Stimulated activated CD4-positive, alpha-beta T cell treated with anti-CD3 and anti-CD28 coated beads, TNF-alpha, amount 100 ng/mL, for 4 hours (primary cell): ENCODE measurements around the gene PLCB1.
"Not testable (repeated sequence)": the region's sequence is repeated elsewhere in the genome, so short reads cannot be mapped to it uniquely, and the experiment has no call there.

Experiments
- DNase-seq, 3 experiments: peaks; one replicate each; pipeline ENCODE4 v3.0.0-alpha.2; 2020; ENCODE audit warnings: low read depth in 3 of 3

The PLCB1 gene

GRCh38 chr20:8602389-8603116 is 470.5 kb downstream of the PLCB1 start:
- DNase-seq: no peak

GRCh38 chr20:8608470-8608869 is 476.4 kb downstream of the PLCB1 start:
- DNase-seq: no peak

DNA sequence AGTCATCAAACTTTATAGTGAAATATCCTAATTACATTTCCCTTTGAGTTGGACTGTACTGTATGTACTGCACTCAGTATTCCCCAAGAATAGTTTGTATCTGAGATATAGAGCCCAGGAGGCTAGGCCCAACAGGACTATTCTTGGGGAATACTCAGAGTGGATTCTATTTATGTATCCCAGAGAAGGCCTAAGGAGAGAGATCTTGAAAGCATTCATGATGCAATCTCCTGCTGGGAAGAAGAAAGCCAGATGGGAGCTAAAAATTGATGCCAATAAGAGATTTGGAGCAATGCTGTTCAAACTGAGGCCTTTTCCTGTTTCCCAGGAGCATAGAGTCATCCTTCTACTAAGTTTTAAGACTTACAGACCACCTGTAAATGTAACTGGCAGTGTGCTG is 484.7 kb downstream of the PLCB1 start:
- DNase-seq: no peak

- no peak for DNase-seq
Measured at GRCh38 chr20:8621001-8621400, 488.9 kb downstream of the PLCB1 start.

- no peak for DNase-seq
Measured at GRCh38 chr20:8624046-8624445, 492.0 kb downstream of the PLCB1 start.

DNA sequence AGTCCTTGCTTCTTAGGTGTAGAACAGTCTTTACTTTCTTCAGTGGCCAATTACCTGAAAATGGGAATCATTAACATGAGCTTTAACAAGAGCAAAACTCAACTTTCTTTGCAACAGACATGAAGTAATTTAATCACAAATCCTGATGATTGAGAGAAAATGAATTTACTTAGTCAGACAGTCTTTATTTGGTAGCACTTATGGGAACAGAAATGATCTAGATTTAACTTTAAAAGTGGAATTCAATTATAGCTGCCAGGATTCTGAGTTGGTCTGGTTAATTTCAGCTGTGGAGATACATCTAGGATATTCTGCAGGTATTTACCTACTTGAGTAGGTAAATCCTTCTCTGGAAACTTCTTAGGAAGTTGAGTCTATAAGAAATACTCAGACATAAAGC is 492.6 kb downstream of the PLCB1 start:
- no peak for DNase-seq

DNA sequence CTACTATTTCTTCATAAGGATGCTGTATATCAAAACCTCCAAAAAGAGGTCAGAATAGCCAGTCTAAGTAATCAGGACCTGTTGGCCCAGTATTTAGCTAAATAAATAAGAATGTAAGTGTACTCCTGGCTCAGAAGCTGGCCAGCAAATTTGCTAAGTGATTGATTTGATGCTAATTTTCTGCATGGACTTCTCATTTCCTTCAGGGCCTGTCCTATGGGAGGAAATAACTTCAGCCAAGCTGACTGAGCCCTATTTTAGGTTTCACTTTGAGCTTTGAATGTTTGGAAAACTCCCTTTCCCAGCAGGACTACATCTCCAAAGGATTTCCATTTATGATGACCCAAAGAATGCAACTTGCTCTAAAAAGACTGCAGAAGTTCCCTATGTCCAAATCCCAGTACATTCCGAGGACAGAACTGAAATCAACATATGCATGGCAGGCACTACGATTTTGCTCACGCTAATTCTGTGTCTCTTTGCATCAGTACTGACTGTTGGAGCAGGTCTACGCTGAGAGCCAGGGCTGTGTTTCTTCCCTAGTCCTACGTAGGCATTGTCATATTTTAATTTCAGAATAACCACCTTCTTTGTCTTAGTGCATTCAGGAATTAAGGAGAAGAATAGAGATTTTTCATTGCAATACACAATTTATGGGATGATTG is 495.4 kb downstream of the PLCB1 start:
- DNase-seq: no peak

DNA sequence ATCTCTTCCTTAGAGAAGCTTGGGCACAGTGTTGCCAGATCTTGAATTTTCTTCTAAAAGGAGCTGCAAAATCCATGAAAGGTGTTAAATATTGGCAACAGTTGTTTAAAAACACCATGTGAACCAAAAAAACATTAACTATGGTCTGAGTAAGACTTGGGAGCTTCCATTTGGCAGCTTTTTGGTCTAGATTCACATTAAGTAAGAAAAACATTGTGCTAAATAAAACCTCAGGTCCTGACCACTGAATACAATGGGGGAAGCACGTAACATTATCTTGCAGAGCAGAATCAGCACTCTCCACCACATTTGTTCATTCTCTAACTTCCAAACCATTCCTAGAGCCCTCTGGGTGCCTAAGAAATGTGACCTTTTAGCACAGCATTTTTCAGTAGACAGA is 499.2 kb downstream of the PLCB1 start:
- no peak for DNase-seq

GRCh38 chr20:8633366-8633765 is 501.3 kb downstream of the PLCB1 start:
- DNase-seq: no peak

GRCh38 chr20:8635048-8635572 is 503.0 kb downstream of the PLCB1 start:
- DNase-seq: no peak

- DNase-seq: no peak
Measured at GRCh38 chr20:8635837-8636236, 503.8 kb downstream of the PLCB1 start.

- DNase-seq: no peak
Measured at GRCh38 chr20:8639112-8639778, 507.2 kb downstream of the PLCB1 start.

DNA sequence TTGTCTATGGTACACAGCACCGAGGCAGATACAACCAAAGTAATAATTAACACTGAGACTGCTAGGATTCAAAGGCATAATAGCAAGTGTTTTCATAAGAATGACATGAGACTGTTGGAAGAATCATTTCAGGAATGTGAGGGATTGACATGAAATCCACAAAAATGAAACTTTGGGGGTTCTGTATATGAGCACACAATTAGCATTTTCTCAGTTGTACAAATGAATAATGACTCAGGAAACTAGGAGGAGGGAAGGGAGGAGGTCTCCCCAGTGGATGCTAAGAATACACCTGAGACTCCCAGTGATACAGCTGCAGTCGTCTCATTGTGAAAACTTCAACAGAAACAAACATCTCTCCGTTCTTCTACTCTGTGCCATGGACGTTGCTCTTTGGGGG is 508.4 kb downstream of the PLCB1 start:
- DNase-seq: no peak

DNA sequence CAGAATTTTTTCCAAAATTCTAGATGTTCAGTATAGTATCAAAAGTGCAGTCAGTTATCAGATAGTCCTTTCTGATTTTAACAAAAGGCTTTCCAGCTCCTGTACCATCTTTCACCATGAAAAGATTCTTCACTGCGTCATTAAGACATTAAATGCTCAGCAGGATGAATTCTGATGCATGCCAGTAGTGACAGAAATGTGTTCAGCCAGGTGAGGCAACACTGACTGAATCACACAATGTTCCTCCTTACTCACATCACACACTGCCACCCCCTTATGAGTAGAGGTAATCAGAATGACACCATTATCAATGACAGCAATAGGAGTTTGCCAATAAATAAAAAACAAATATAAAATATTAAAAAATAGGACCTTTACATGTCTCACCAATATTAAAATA is 510.2 kb downstream of the PLCB1 start:
- no peak for DNase-seq

DNA sequence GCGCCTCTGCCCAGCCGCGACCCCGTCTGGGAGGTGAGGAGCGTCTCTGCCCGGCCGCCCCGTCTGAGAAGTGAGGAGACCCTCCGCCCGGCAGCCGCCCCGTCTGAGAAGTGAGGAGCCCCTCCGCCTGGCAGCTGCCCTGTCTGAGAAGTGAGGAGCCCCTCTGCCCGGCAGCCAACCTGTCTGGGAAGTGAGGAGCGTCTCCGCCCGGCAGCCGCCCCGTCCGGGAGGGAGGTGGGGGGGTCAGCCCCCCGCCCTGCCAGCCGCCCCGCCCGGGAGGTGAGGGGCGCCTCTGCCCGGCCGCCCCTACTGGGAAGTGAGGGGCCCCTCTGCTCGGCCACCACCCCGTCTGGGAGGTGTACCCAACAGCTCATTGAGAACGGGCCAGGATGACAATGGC is 512.4 kb downstream of the PLCB1 start:
- not testable (repeated sequence) for DNase-seq

- no peak for DNase-seq
Measured at GRCh38 chr20:8645326-8645725, 513.3 kb downstream of the PLCB1 start.

DNA sequence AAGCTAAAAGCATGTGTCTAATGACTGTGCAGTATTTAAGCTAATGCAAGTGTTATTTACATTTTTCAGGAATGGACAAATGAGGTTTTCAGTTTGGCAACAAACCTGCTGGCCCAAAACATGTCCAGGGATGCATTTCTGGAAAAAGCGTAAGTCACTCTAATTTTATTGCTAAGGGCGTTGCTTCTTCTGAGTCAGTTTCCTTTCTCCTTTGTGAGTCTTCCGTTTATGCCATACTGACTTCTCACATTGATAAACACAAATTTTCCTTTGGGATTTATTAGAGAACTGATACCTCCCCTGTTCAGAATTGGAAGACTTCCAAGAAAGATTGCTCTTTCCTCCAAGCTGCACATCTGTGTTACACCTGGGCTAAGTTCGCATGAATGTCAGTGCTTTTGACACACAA is 514.0 kb downstream of the PLCB1 start:
- no peak for DNase-seq

DNA sequence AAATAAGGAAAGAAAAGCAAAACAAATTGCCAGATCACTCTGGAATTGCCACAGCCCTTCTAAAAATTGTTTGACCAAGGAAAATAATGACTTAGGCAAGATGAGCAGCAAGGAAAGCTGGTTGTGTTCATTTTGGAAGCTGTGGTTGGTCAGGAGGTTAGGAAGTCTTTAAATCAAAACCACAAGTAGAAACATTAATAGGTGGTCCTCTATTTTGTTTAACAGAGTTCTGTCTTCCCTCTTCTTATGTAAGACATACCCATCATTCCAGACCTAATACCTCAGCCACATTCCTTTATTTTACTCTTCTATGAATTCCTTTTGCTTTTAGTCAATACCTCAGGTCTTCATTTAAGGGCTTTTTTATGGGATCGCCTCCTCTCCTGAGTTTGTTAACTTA is 514.6 kb downstream of the PLCB1 start:
- DNase-seq: no peak

GRCh38 chr20:8647961-8648441 is 515.9 kb downstream of the PLCB1 start:
- no peak for DNase-seq

DNA sequence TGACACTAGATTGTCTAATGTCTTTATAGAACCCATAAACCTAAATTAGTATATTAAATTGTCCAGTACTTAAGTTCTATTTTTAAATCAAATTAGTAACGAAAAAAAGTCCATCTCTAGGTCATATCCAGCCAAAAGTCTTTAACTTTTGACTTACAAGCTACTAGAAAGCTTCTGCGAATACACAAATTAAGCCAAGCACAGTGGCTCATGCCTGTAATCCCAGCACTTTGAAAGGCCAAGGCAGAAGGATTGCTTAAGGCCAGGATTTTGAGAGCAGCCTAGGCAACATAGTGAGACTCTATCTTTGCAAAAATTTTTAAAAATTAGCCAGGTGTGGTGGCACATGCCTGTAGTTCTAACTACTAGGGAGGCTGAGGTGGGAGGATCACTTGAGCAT is 516.4 kb downstream of the PLCB1 start:
- no peak for DNase-seq

GRCh38 chr20:8652396-8652795 is 520.3 kb downstream of the PLCB1 start:
- no peak for DNase-seq

DNA sequence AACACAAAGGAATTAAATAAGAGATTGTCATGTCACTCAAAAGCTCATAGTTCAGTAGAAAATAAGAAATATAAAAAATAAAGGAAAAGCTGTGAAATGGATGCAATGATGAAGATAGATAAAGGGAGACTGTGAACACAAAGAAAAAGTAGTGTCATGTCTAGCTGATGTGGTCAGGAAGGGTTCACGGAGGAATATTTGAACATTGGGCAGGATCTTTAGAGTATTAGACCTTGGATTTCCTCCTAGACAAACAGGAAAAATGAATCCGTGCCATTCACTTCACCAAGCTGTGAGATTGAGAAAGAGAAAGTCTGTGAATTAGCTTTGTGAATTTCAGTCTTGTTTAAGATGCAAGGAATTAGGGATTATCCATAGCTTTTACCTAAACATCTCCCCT is 522.4 kb downstream of the PLCB1 start:
- DNase-seq: no peak

DNA sequence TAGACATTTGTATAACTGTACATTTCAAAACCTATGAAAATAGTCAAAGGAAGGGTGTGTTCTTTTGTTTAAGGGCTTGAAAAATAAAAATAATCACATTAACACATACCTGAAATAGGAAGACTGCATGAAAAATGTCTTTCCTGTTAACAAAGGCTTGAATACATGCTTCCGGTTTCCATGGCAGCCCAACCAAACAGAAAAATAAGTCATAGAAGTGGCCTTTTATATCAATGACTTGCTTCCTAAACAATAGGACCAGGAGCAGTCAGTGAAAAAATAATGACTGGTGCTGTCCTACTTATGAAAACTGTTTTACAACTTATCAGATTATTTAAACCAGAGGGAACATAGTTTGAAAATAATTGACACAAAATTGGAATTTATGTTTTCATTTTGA is 524.3 kb downstream of the PLCB1 start:
- no peak for DNase-seq
